Ovary (tissue), 3 donors: Measurements from ENCODE around the gene AKAP7.

Experiments
- EP300 ChIP-seq: sonication (generic); formaldehyde crosslinking; IDR thresholded peaks from one replicate; pipeline ENCODE4 v1.6.1; 2017; ENCODE audit warnings: antibody characterized with exemption
- POLR2A ChIP-seq: fragments of 450-650 bp; IDR thresholded peaks from one replicate; pipeline ENCODE4 v1.6.1; 2017; ENCODE audit warnings: antibody characterized with exemption, mild to moderate bottlenecking, moderate library complexity
- TF ChIP-seq, protein P1 (sequence below), 3 donors: fragments of 450-650 bp in 2 of 3; fragments of 200-600 bp in 1 of 3; IDR thresholded peaks; one replicate each; pipeline versions ENCODE4 v1.5.1 to v1.8.0; 2016 to 2022; ENCODE audit warnings: antibody characterized with exemption in 3 of 3, mild to moderate bottlenecking in 1 of 3
- donor health status: DM: no; HTN: no; CAD: no.

DNA sequence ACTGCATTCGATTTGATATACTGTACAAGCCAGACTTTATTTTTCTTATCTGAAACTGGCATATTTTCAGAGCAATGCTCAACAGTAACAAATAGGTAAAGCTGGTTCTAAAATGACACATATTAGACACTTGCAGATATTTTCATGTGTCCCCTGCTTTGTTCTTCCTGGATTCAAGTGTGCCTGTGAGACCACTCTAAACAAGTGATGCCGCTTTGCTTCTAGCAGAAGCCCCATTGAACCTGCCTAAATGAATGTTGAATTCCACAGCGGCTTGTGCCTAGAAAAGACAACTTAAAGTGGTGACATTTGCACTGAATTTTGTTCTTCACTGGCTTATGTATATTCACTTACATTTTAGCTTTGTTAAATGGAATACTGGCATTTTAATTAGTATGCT lies 115.7 kb downstream of the AKAP7 start:
- TF ChIP-seq POLR2A (no peak), EP300 (no peak)
- TF ChIP-seq, protein P1, sequence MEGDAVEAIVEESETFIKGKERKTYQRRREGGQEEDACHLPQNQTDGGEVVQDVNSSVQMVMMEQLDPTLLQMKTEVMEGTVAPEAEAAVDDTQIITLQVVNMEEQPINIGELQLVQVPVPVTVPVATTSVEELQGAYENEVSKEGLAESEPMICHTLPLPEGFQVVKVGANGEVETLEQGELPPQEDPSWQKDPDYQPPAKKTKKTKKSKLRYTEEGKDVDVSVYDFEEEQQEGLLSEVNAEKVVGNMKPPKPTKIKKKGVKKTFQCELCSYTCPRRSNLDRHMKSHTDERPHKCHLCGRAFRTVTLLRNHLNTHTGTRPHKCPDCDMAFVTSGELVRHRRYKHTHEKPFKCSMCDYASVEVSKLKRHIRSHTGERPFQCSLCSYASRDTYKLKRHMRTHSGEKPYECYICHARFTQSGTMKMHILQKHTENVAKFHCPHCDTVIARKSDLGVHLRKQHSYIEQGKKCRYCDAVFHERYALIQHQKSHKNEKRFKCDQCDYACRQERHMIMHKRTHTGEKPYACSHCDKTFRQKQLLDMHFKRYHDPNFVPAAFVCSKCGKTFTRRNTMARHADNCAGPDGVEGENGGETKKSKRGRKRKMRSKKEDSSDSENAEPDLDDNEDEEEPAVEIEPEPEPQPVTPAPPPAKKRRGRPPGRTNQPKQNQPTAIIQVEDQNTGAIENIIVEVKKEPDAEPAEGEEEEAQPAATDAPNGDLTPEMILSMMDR (IDR thresholded peaks at IDR 0.05) = no peak
